ENCODE data around the gene NTPCR. TPM values are rescaled to one million over a fixed set of nuclear protein-coding genes. Genes with fewer than 3 reads are reported as not detected.

NTPCR gene
- total RNA-seq, 1 experiment from 2014 or later: 34.2 TPM

DNA sequence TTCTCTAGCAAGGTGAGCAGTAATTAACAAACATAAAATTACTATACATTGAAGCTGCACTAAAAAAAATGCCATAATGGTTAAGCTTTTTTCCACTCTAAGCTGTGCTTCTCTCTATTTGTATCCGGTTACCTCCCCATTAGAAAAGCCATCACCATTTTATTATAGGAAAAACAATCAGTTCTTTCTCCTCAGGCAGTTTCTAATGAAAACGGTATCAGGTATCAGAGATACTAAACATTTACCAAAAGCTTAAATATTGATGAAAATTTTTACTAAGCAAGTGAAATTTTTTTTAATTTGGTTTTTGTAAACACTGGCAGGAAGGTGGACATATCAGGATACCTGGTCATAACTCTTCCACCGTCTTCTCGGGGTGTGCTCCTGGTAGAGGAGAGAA is 14.2 kb downstream of the NTPCR start:
- no peaks in the 10 kb centered on the region for H3K9me3 ChIP-seq (ENCODE audit: control insufficient read depth in 1 of 2, insufficient read depth in 1 of 2, low read depth in 1 of 2, low read length in 2 of 2)
- no peak overlapping the region for H3K27ac ChIP-seq (ENCODE audit: low read depth, low read length)
- ATAC-seq (no peak), DNase-seq (ENCODE audit: low read depth, low spot score) (no peak)
- CTCF ChIA-PET: no interaction called here
- H2AFZ ChIP-seq (ENCODE audit: low read depth, low read length, poor library complexity, severe bottlenecking): no peak overlapping the region
- RAD21 ChIA-PET (ENCODE audit: low non-redundant PET in 1 of 2, low total read pairs in 2 of 2, uncharacterized antibody in 2 of 2, unreplicated experiment in 2 of 2): no interaction called here
- no peaks in the 10 kb centered on the region for H3K27me3 ChIP-seq (ENCODE audit: insufficient read depth, low read length)
- intact Hi-C loops (cut with micrococcal nuclease): no loop called here
- H4K20me1 ChIP-seq (ENCODE audit: insufficient read depth): no peaks in the 10 kb centered on the region
- POLR2A ChIA-PET: no interaction called here
- H3K4me3 ChIP-seq (replicated peaks in 1 of 2; ENCODE audit: low read depth in 1 of 2, low read length in 2 of 2): no peak overlapping the region
- H3K9ac ChIP-seq (ENCODE audit: low read length): no peak overlapping the region
- no TSS peak for BruUV-seq (replicated peaks)
- H3K36me3 ChIP-seq (ENCODE audit: control insufficient read depth in 1 of 2, insufficient read depth in 2 of 2, low read length in 2 of 2): peaks cover 0 to 2% of the 10 kb centered on the region in 2 experiments; a peak in 1 of 4 replicates
- no peak overlapping the region for H3K4me2 ChIP-seq (ENCODE audit: low read length)
- H3K4me1 ChIP-seq (ENCODE audit: control insufficient read depth in 1 of 2, insufficient read depth in 2 of 2, low read length in 2 of 2): no peaks in the 10 kb centered on the region
- H3K79me2 ChIP-seq (ENCODE audit: insufficient read depth, low read length): 0 out of 2 replicates have a peak, but pooled peaks cover 5% of the 10 kb centered on the region
- TF ChIP-seq SP1 (IDR thresholded peaks at IDR 0.05; ENCODE audit: low read depth) (no peak), POLR2AphosphoS5 (IDR thresholded peaks at IDR 0.05; ENCODE audit: low read depth, low read length) (no peak), SIN3A (IDR thresholded peaks at IDR 0.05; ENCODE audit: low read depth) (no peak), EZH2 (IDR thresholded peaks at IDR 0.05) (no peak), JUND (IDR thresholded peaks at IDR 0.05) (no peak), ZNF274 (IDR thresholded peaks at IDR 0.05; ENCODE audit: low read depth, low read length) (no peak), YY1 (IDR thresholded peaks at IDR 0.05; ENCODE audit: extremely low read depth, insufficient replicate concordance, low read depth, low read length) (no peak), CBX3 (IDR thresholded peaks at IDR 0.05; ENCODE audit: low read depth) (no peak), EZH2phosphoT487 (IDR thresholded peaks at IDR 0.05; ENCODE audit: borderline replicate concordance) (no peak), ZFX (IDR thresholded peaks at IDR 0.05) (no peak), EGR1 (IDR thresholded peaks at IDR 0.05; ENCODE audit: low read depth) (no peak), FOSL1 (IDR thresholded peaks at IDR 0.05; ENCODE audit: low read depth) (no peak), CEBPB (IDR thresholded peaks at IDR 0.05; ENCODE audit: low read depth) (no peak), ELF1 (IDR thresholded peaks at IDR 0.05; ENCODE audit: borderline replicate concordance, low read depth) (no peak)
- TF ChIP-seq, protein P1, sequence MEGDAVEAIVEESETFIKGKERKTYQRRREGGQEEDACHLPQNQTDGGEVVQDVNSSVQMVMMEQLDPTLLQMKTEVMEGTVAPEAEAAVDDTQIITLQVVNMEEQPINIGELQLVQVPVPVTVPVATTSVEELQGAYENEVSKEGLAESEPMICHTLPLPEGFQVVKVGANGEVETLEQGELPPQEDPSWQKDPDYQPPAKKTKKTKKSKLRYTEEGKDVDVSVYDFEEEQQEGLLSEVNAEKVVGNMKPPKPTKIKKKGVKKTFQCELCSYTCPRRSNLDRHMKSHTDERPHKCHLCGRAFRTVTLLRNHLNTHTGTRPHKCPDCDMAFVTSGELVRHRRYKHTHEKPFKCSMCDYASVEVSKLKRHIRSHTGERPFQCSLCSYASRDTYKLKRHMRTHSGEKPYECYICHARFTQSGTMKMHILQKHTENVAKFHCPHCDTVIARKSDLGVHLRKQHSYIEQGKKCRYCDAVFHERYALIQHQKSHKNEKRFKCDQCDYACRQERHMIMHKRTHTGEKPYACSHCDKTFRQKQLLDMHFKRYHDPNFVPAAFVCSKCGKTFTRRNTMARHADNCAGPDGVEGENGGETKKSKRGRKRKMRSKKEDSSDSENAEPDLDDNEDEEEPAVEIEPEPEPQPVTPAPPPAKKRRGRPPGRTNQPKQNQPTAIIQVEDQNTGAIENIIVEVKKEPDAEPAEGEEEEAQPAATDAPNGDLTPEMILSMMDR (IDR thresholded peaks at IDR 0.05 in 2 of 3, conservative IDR thresholded peaks at IDR 0.05 in 1 of 3; ENCODE audit: borderline replicate concordance in 1 of 3, insufficient read depth in 1 of 3, low read depth in 2 of 3, low read length in 2 of 3): no peak
- TF ChIP-seq, protein P2, sequence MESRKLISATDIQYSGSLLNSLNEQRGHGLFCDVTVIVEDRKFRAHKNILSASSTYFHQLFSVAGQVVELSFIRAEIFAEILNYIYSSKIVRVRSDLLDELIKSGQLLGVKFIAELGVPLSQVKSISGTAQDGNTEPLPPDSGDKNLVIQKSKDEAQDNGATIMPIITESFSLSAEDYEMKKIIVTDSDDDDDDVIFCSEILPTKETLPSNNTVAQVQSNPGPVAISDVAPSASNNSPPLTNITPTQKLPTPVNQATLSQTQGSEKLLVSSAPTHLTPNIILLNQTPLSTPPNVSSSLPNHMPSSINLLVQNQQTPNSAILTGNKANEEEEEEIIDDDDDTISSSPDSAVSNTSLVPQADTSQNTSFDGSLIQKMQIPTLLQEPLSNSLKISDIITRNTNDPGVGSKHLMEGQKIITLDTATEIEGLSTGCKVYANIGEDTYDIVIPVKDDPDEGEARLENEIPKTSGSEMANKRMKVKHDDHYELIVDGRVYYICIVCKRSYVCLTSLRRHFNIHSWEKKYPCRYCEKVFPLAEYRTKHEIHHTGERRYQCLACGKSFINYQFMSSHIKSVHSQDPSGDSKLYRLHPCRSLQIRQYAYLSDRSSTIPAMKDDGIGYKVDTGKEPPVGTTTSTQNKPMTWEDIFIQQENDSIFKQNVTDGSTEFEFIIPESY (IDR thresholded peaks at IDR 0.05; ENCODE audit: extremely low read depth, insufficient replicate concordance, low read length): no peak
- TF ChIP-seq, protein P3, sequence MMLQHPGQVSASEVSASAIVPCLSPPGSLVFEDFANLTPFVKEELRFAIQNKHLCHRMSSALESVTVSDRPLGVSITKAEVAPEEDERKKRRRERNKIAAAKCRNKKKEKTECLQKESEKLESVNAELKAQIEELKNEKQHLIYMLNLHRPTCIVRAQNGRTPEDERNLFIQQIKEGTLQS (IDR thresholded peaks at IDR 0.05): no peak
- TF ChIP-seq, protein P4, sequence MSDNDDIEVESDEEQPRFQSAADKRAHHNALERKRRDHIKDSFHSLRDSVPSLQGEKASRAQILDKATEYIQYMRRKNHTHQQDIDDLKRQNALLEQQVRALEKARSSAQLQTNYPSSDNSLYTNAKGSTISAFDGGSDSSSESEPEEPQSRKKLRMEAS (IDR thresholded peaks at IDR 0.05): no peak
- no peaks in the 10 kb centered on the region for H3K9me2 ChIP-seq (ENCODE audit: insufficient read depth)

Measured in HCT116 (cell line).